H1 (cell line): ENCODE measurements around the gene MADD. TPM values are rescaled to one million over a fixed set of nuclear protein-coding genes. Genes with fewer than 3 reads are reported as not detected.

ENCODE experiments used
- SAP30 ChIP-seq: fragments of 300-600 bp; sonication (generic); IDR thresholded peaks from 2 replicates; pipeline ENCODE4 v1.7.1; 2012; ENCODE audit warnings: low read length, moderate library complexity, mild to moderate bottlenecking, inconsistent platforms; ENCODE audit not compliant: insufficient read depth, insufficient replicate concordance
- SRF ChIP-seq: IDR thresholded peaks from 2 replicates; pipeline ENCODE4 v1.6.1; 2011; ENCODE audit warnings: mild to moderate bottlenecking, low read depth, low read length, moderate library complexity
- polyA plus RNA-seq, 7 experiments: library from polyadenylated mRNA; depleted of rRNA in 3 of 7; stranded (reverse) in 5 of 7; unstranded in 2 of 7; fragments of >200 nt in 5 of 7; fragments of 200-250 nt in 2 of 7; gene quantifications; 1 replicate in 5 of 7; 2 replicates in 1 of 7; 4 replicates in 1 of 7; pipeline versions ENCODE4 v1.2.1 to v1.2.3, GENCODE V29; 2011 to 2013; ENCODE audit warnings: missing spikeins in 2 of 7, mixed read lengths in 2 of 7
- total RNA-seq: library from RNA; stranded (reverse); fragmentation: NEBNext Ultra II Directional; extraction: Animal tissue kit (Norgen Biotek cat#: 25700); gene quantifications from 2 replicates; pipeline ENCODE4 v1.2.1, GENCODE V29; 2021

The MADD gene
- total and polyA plus RNA-seq, 2 of the 8 experiments (the other 6 are each of a cell fraction or from before 2014, with no cell fraction given), result 32.5 to 45.4 TPM

GRCh38 chr11:47264119-47264518 lies 5.8 kb upstream of the MADD start (continued):
- TF ChIP-seq SRF (no peak), SAP30 (no peak)
